Thyroid gland (tissue), 4 donors: ENCODE results near the gene TBRG4.

Experiments used
- CTCF ChIP-seq, 6 experiments: fragments of 200-600 bp in 3 of 6; fragments of 450-650 bp in 3 of 6; sonication (generic) in 3 of 6; IDR thresholded peaks; one replicate each; pipeline ENCODE4 v1.5.1; 2016 to 2019; ENCODE audit warnings: antibody characterized with exemption in 6 of 6, mild to moderate bottlenecking in 2 of 6, inconsistent platforms in 1 of 6, moderate library complexity in 1 of 6
- POLR2A ChIP-seq, 2 donors: fragments of 450-650 bp; IDR thresholded peaks; one replicate each; pipeline ENCODE4 v1.6.1; 2017; ENCODE audit warnings: antibody characterized with exemption in 2 of 2, mild to moderate bottlenecking in 2 of 2, moderate library complexity in 1 of 2

DNA sequence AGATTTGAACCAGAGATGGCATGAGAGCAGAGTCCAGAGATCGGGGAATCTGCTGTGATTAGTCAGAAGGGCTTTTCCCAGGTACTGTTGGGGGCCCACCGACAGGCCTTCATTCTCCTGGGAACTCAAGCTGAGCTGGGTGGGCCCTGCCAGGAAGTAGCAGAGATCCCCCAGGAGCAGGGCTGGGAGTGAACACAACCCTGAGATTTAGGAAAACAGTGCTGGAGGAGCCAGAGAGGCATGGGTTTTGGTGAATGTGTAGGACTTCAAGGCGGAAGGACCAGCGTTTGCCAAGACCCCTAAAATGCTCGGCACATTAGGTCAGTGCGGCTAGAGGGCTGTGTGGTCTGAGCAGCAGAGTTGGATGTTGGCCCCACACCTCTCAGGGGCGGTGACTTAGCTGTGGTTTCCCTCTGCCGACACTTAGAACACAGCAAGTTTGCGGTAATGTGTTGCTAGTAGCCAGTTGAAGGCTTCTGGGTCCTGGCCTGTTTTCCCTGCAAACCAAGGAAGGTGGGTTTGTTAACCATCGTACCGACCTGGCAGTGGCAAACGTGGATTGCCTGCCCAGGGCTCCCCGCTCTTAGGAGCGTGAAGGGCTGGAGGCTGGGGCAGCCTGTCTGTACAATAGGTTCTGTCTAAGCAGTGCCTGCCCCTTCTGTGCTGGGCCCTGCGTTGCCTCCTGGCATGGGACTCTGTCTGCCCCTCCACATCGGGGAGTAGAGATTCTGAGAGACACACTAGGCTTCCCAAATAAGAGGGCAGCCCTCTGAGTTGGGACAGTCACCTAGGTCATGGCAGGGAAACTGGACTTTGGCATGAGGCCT, 36.8 kb downstream of the TBRG4 start:
- no peak for TF ChIP-seq POLR2A (IDR thresholded peaks at IDR 0.05)
- no peak for TF ChIP-seq CTCF (IDR thresholded peaks at IDR 0.05)
